Activated naive CD4-positive, alpha-beta T cell treated with anti-CD3 and anti-CD28 coated beads, Interleukin-2, amount 50 U/mL, for 24 hours (primary cell): ENCODE measurements around the gene GRIK4.

ENCODE experiments used
- H3K27ac Mint-ChIP-seq: one replicate; pipeline ENCODE4 v1.8.0; 2021; ENCODE audit warnings: mild to moderate bottlenecking, mixed read lengths
- H3K27me3 Mint-ChIP-seq: one replicate; pipeline ENCODE4 v1.8.0; 2021; ENCODE audit warnings: mixed read lengths
- H3K36me3 Mint-ChIP-seq: one replicate; pipeline ENCODE4 v1.8.0; 2021; ENCODE audit warnings: mixed read lengths
- H3K4me1 Mint-ChIP-seq: one replicate; pipeline ENCODE4 v1.8.0; 2021; ENCODE audit warnings: mixed read lengths
- H3K4me3 Mint-ChIP-seq: one replicate; pipeline ENCODE4 v1.8.0; 2021; ENCODE audit warnings: mild to moderate bottlenecking, mixed read lengths
- H3K9me3 Mint-ChIP-seq: one replicate; pipeline ENCODE4 v1.8.0; 2021; ENCODE audit warnings: mixed read lengths

Gene GRIK4

GRCh38 chr11:120586072-120586471 is 74.5 kb downstream of the GRIK4 start:
- Mint-ChIP-seq H3K9me3 (peaks cover 11% of the 10 kb centered on the region), H3K4me3 (no peak overlapping the region), H3K27ac (no peak overlapping the region), H3K27me3 (peaks cover 3% of the 10 kb centered on the region), H3K36me3 (no peaks in the 10 kb centered on the region), H3K4me1 (no peaks in the 10 kb centered on the region)

GRCh38 chr11:120586728-120587127 is 75.2 kb downstream of the GRIK4 start:
- Mint-ChIP-seq H3K9me3 (peaks cover 11% of the 10 kb centered on the region), H3K27ac (no peak overlapping the region), H3K36me3 (no peaks in the 10 kb centered on the region), H3K4me3 (no peak overlapping the region), H3K27me3 (peaks cover 3% of the 10 kb centered on the region), H3K4me1 (no peaks in the 10 kb centered on the region)

- Mint-ChIP-seq H3K27me3 (peaks cover 3% of the 10 kb centered on the region), H3K4me3 (no peak overlapping the region), H3K4me1 (no peaks in the 10 kb centered on the region), H3K36me3 (no peaks in the 10 kb centered on the region), H3K27ac (no peak overlapping the region), H3K9me3 (peaks cover 11% of the 10 kb centered on the region)
Observed at GRCh38 chr11:120587299-120587698, 75.8 kb downstream of the GRIK4 start.

- Mint-ChIP-seq H3K4me1 (no peaks in the 10 kb centered on the region), H3K9me3 (no peaks in the 10 kb centered on the region), H3K4me3 (no peak overlapping the region), H3K27ac (no peak overlapping the region), H3K27me3 (peaks cover 4% of the 10 kb centered on the region), H3K36me3 (no peaks in the 10 kb centered on the region)
Observed at GRCh38 chr11:120589376-120589775, 77.8 kb downstream of the GRIK4 start.

- H3K4me1 Mint-ChIP-seq = no peaks in the 10 kb centered on the region
- no peaks in the 10 kb centered on the region for H3K36me3 Mint-ChIP-seq
- H3K27me3 Mint-ChIP-seq = peaks cover 4% of the 10 kb centered on the region
- H3K9me3 Mint-ChIP-seq = no peaks in the 10 kb centered on the region
- no peak overlapping the region for H3K4me3 Mint-ChIP-seq
- H3K27ac Mint-ChIP-seq = no peak overlapping the region
Observed at GRCh38 chr11:120590472-120590871, 78.9 kb downstream of the GRIK4 start.

GRCh38 chr11:120594746-120595145 is 83.2 kb downstream of the GRIK4 start:
- Mint-ChIP-seq H3K36me3 (no peaks in the 10 kb centered on the region), H3K27ac (no peak overlapping the region), H3K9me3 (no peaks in the 10 kb centered on the region), H3K4me3 (no peak overlapping the region), H3K4me1 (no peaks in the 10 kb centered on the region), H3K27me3 (peaks cover 4% of the 10 kb centered on the region)

- no peaks in the 10 kb centered on the region for H3K9me3 Mint-ChIP-seq
- H3K27ac Mint-ChIP-seq = no peak overlapping the region
- no peaks in the 10 kb centered on the region for H3K36me3 Mint-ChIP-seq
- no peak overlapping the region for H3K4me3 Mint-ChIP-seq
- no peaks in the 10 kb centered on the region for H3K4me1 Mint-ChIP-seq
- H3K27me3 Mint-ChIP-seq = peaks cover 4% of the 10 kb centered on the region
Observed at GRCh38 chr11:120595557-120595956, 84.0 kb downstream of the GRIK4 start.

- no peaks in the 10 kb centered on the region for H3K9me3 Mint-ChIP-seq
- H3K27me3 Mint-ChIP-seq = peaks cover 4% of the 10 kb centered on the region
- H3K36me3 Mint-ChIP-seq = no peaks in the 10 kb centered on the region
- no peaks in the 10 kb centered on the region for H3K4me1 Mint-ChIP-seq
- H3K27ac Mint-ChIP-seq = no peak overlapping the region
- no peak overlapping the region for H3K4me3 Mint-ChIP-seq
Observed at GRCh38 chr11:120597250-120598215, 86.0 kb downstream of the GRIK4 start.

- H3K36me3 Mint-ChIP-seq = no peaks in the 10 kb centered on the region
- H3K27me3 Mint-ChIP-seq = peaks cover 2% of the 10 kb centered on the region
- no peak overlapping the region for H3K4me3 Mint-ChIP-seq
- H3K27ac Mint-ChIP-seq = no peak overlapping the region
- no peaks in the 10 kb centered on the region for H3K4me1 Mint-ChIP-seq
- no peaks in the 10 kb centered on the region for H3K9me3 Mint-ChIP-seq
Observed at GRCh38 chr11:120598517-120599257, 87.1 kb downstream of the GRIK4 start.

- Mint-ChIP-seq H3K27ac (no peak overlapping the region), H3K9me3 (no peaks in the 10 kb centered on the region), H3K36me3 (no peaks in the 10 kb centered on the region), H3K4me1 (no peaks in the 10 kb centered on the region), H3K4me3 (no peak overlapping the region), H3K27me3 (peaks cover 2% of the 10 kb centered on the region)
Observed at GRCh38 chr11:120599816-120600420, 88.4 kb downstream of the GRIK4 start.

GRCh38 chr11:120601536-120601935 is 90.0 kb downstream of the GRIK4 start:
- peaks cover 2% of the 10 kb centered on the region for H3K27me3 Mint-ChIP-seq
- H3K36me3 Mint-ChIP-seq = no peaks in the 10 kb centered on the region
- H3K27ac Mint-ChIP-seq = no peak overlapping the region
- no peaks in the 10 kb centered on the region for H3K4me1 Mint-ChIP-seq
- H3K9me3 Mint-ChIP-seq = no peaks in the 10 kb centered on the region
- no peak overlapping the region for H3K4me3 Mint-ChIP-seq

- no peaks in the 10 kb centered on the region for H3K36me3 Mint-ChIP-seq
- H3K4me3 Mint-ChIP-seq = no peak overlapping the region
- H3K9me3 Mint-ChIP-seq = no peaks in the 10 kb centered on the region
- H3K27me3 Mint-ChIP-seq = peaks cover 2% of the 10 kb centered on the region
- no peak overlapping the region for H3K27ac Mint-ChIP-seq
- no peaks in the 10 kb centered on the region for H3K4me1 Mint-ChIP-seq
Observed at GRCh38 chr11:120603071-120603470, 91.5 kb downstream of the GRIK4 start.

- Mint-ChIP-seq H3K27me3 (peaks cover 5% of the 10 kb centered on the region), H3K4me3 (no peak overlapping the region), H3K4me1 (no peaks in the 10 kb centered on the region), H3K9me3 (no peaks in the 10 kb centered on the region), H3K27ac (no peak overlapping the region), H3K36me3 (no peaks in the 10 kb centered on the region)
Observed at GRCh38 chr11:120605469-120605868, 93.9 kb downstream of the GRIK4 start.

GRCh38 chr11:120606211-120607010 is 94.9 kb downstream of the GRIK4 start:
- H3K9me3 Mint-ChIP-seq = no peaks in the 10 kb centered on the region

GRCh38 chr11:120608061-120608460 is 96.5 kb downstream of the GRIK4 start:
- H3K9me3 Mint-ChIP-seq = no peaks in the 10 kb centered on the region
- no peak overlapping the region for H3K27ac Mint-ChIP-seq
- no peak overlapping the region for H3K4me3 Mint-ChIP-seq
- H3K27me3 Mint-ChIP-seq = peaks cover 6% of the 10 kb centered on the region
- H3K36me3 Mint-ChIP-seq = no peaks in the 10 kb centered on the region
- no peaks in the 10 kb centered on the region for H3K4me1 Mint-ChIP-seq

More at GRCh38 chr11:120606211-120607010, 94.9 kb downstream of the GRIK4 start:
- Mint-ChIP-seq H3K36me3 (no peaks in the 10 kb centered on the region), H3K4me3 (no peak overlapping the region), H3K4me1 (no peaks in the 10 kb centered on the region), H3K27ac (no peak overlapping the region), H3K27me3 (peaks cover 5% of the 10 kb centered on the region)
